ENCODE data around the gene KCNJ12. TPM values are rescaled to one million over a fixed set of nuclear protein-coding genes. Genes with fewer than 3 reads are reported as not detected.

The KCNJ12 gene
- total RNA-seq, 1 donor, result under 0.01 TPM

GRCh38 chr17:21372256-21372954 is 3.8 kb upstream of the KCNJ12 start:
- no peak for DNase-seq (ENCODE audit: low read depth)
- no peak overlapping the region for H3K4me3 ChIP-seq (ENCODE audit: low read depth, low read length)
- no peak for TF ChIP-seq CTCF (IDR thresholded peaks at IDR 0.05; ENCODE audit: insufficient read depth, low read depth, low read length)

- no peak for TF ChIP-seq CTCF (IDR thresholded peaks at IDR 0.05; ENCODE audit: insufficient read depth, low read depth, low read length)
- no peak overlapping the region for H3K4me3 ChIP-seq (ENCODE audit: low read depth, low read length)
- no peak for DNase-seq (ENCODE audit: low read depth)
Measured at GRCh38 chr17:21373036-21373435, 3.1 kb upstream of the KCNJ12 start.

- no peak overlapping the region for H3K4me3 ChIP-seq (ENCODE audit: low read depth, low read length)
- TF ChIP-seq CTCF (IDR thresholded peaks at IDR 0.05; ENCODE audit: insufficient read depth, low read depth, low read length), result no peak
- no peak for DNase-seq (ENCODE audit: low read depth)
Measured at GRCh38 chr17:21373696-21374440, 2.3 kb upstream of the KCNJ12 start.

GRCh38 chr17:21374441-21375161 is 1.6 kb upstream of the KCNJ12 start:
- no peak overlapping the region for H3K4me3 ChIP-seq (ENCODE audit: low read depth, low read length)
- DNase-seq (ENCODE audit: low read depth), result no peak
- TF ChIP-seq CTCF (IDR thresholded peaks at IDR 0.05; ENCODE audit: insufficient read depth, low read depth, low read length), result no peak

GRCh38 chr17:21375162-21375560 is 996 bp upstream of the KCNJ12 start:
- no peak for DNase-seq (ENCODE audit: low read depth)
- TF ChIP-seq CTCF (IDR thresholded peaks at IDR 0.05; ENCODE audit: insufficient read depth, low read depth, low read length), result no peak
- H3K4me3 ChIP-seq (ENCODE audit: low read depth, low read length), result no peak overlapping the region

- DNase-seq (ENCODE audit: low read depth), result no peak
- no peak overlapping the region for H3K4me3 ChIP-seq (ENCODE audit: low read depth, low read length)
- no peak for TF ChIP-seq CTCF (IDR thresholded peaks at IDR 0.05; ENCODE audit: insufficient read depth, low read depth, low read length)
Measured at GRCh38 chr17:21375757-21376080, 438 bp upstream of the KCNJ12 start.

Data from fibroblast of villous mesenchyme (primary cell).